DOHH2 (cell line): ENCODE data around the gene SMOC2.

Experiments used
- H3F3A ChIP-seq: fragments of 200-600 bp; sonication (generic), shearing (Covaris generic); 2 replicates; pipeline ENCODE4 v1.6.0; 2016; ENCODE audit warnings: antibody characterized with exemption, mild to moderate bottlenecking; ENCODE audit not compliant: control insufficient read depth, insufficient read depth
- H3K27ac ChIP-seq: fragments of 200-600 bp; sonication (generic); 2 replicates; pipeline ENCODE4 v1.5.1; 2014; ENCODE audit warnings: low read depth, mild to moderate bottlenecking, low read length, moderate library complexity
- H3K27me3 ChIP-seq: fragments of 200-600 bp; sonication (generic); 2 replicates; pipeline ENCODE4 v1.6.1; 2014; ENCODE audit warnings: mild to moderate bottlenecking, low read length, mixed read lengths; ENCODE audit not compliant: control insufficient read depth
- H3K36me3 ChIP-seq: fragments of 200-600 bp; sonication (generic); 2 replicates; pipeline ENCODE4 v1.6.1; 2014; ENCODE audit warnings: mild to moderate bottlenecking, low read length, moderate library complexity, mixed read lengths; ENCODE audit not compliant: control insufficient read depth
- H3K4me1 ChIP-seq: fragments of 200-600 bp; sonication (generic); 2 replicates; pipeline ENCODE4 v1.6.1; 2014; ENCODE audit warnings: mild to moderate bottlenecking, low read length, mixed read lengths; ENCODE audit not compliant: control insufficient read depth
- H3K4me2 ChIP-seq: fragments of 200-600 bp; sonication (generic); 2 replicates; pipeline ENCODE4 v1.6.0; 2014; ENCODE audit warnings: mild to moderate bottlenecking, low read length, moderate library complexity
- H3K4me3 ChIP-seq: fragments of 200-600 bp; sonication (generic); 2 replicates; pipeline ENCODE4 v1.5.1; 2014; ENCODE audit warnings: mild to moderate bottlenecking, low read length, mixed read lengths
- H3K79me2 ChIP-seq: fragments of 200-600 bp; sonication (generic); 2 replicates; pipeline ENCODE4 v1.6.1; 2014; ENCODE audit warnings: mild to moderate bottlenecking, low read length, mixed read lengths; ENCODE audit not compliant: control insufficient read depth
- H3K9me2 ChIP-seq: fragments of 200-600 bp; sonication (generic); replicated peaks from 2 replicates; pipeline ENCODE4 v1.6.1; 2014; ENCODE audit warnings: mild to moderate bottlenecking, low read length, mixed read lengths; ENCODE audit not compliant: control insufficient read depth
- H3K9me3 ChIP-seq: fragments of 200-600 bp; sonication (generic); 2 replicates; pipeline ENCODE4 v1.6.1; 2014; ENCODE audit warnings: antibody characterized with exemption, low read length, mixed read lengths; ENCODE audit not compliant: control insufficient read depth, insufficient read depth
- H4K20me1 ChIP-seq: fragments of 200-600 bp; sonication (generic); 2 replicates; pipeline ENCODE4 v1.6.0; 2014; ENCODE audit warnings: low read depth, mild to moderate bottlenecking, antibody characterized with exemption, low read length, moderate library complexity; ENCODE audit not compliant: control insufficient read depth, insufficient read depth
- CTCF ChIP-seq: fragments of 200-600 bp; sonication (generic); IDR thresholded peaks from one replicate; pipeline ENCODE4 v1.5.1; 2014; ENCODE audit warnings: antibody characterized with exemption, mild to moderate bottlenecking, low read depth, low read length; ENCODE audit not compliant: poor library complexity, severe bottlenecking
- EZH2phosphoT487 ChIP-seq: fragments of 200-600 bp; sonication (generic); IDR thresholded peaks from 2 replicates; pipeline ENCODE4 v1.6.1; 2017; ENCODE audit warnings: borderline replicate concordance, mild to moderate bottlenecking, antibody characterized with exemption, low read length, moderate library complexity, mixed read lengths

Gene SMOC2

GRCh38 chr6:168648240-168649125 is 207.5 kb downstream of the SMOC2 start:
- Histone ChIP-seq H3K79me2 (no peaks in the 10 kb centered on the region), H3K27me3 (no peaks in the 10 kb centered on the region)
- TF ChIP-seq EZH2phosphoT487, result no peak
- no peak for TF ChIP-seq CTCF

GRCh38 chr6:168649209-168649608 is 208.2 kb downstream of the SMOC2 start:
- Histone ChIP-seq H3K9me2 (no peaks in the 10 kb centered on the region), H3K9me3 (peaks cover 5% of the 10 kb centered on the region; the same call in 1 of the 2 replicates), H3K36me3 (no peaks in the 10 kb centered on the region), H3F3A (no peaks in the 10 kb centered on the region), H4K20me1 (no peaks in the 10 kb centered on the region), H3K4me3 (no peak overlapping the region), H3K79me2 (no peaks in the 10 kb centered on the region), H3K27ac (no peak overlapping the region), H3K4me1 (no peaks in the 10 kb centered on the region), H3K4me2 (no peak overlapping the region), H3K27me3 (no peaks in the 10 kb centered on the region)
- TF ChIP-seq CTCF, result no peak
- TF ChIP-seq EZH2phosphoT487, result no peak

More at GRCh38 chr6:168648240-168649125, 207.5 kb downstream of the SMOC2 start:
- Histone ChIP-seq H3K4me2 (no peak overlapping the region), H3F3A (no peaks in the 10 kb centered on the region), H3K4me1 (no peaks in the 10 kb centered on the region), H3K4me3 (no peak overlapping the region), H3K9me3 (peaks cover 5% of the 10 kb centered on the region; the same call in 1 of the 2 replicates), H3K36me3 (no peaks in the 10 kb centered on the region), H3K9me2 (no peaks in the 10 kb centered on the region), H3K27ac (no peak overlapping the region), H4K20me1 (no peaks in the 10 kb centered on the region)

- Histone ChIP-seq H3K27ac (no peak overlapping the region), H3K9me3 (peaks cover 9% of the 10 kb centered on the region; the same call in 1 of the 2 replicates), H4K20me1 (no peaks in the 10 kb centered on the region), H3F3A (no peaks in the 10 kb centered on the region), H3K4me3 (no peak overlapping the region), H3K27me3 (no peaks in the 10 kb centered on the region), H3K36me3 (no peaks in the 10 kb centered on the region), H3K4me1 (no peaks in the 10 kb centered on the region), H3K79me2 (no peaks in the 10 kb centered on the region), H3K4me2 (no peak overlapping the region), H3K9me2 (no peaks in the 10 kb centered on the region)
- TF ChIP-seq CTCF (no peak), EZH2phosphoT487 (no peak)
These were observed 209.7 kb downstream of the SMOC2 start for GRCh38 chr6:168650671-168651111.
